ENCODE data around the gene DDX55. TPM values are rescaled to one million over a fixed set of nuclear protein-coding genes. Genes with fewer than 3 reads are reported as not detected.

Gene DDX55
- total and polyA plus RNA-seq, 2 experiments from 2014 or later: 39.8 to 53.3 TPM

DNA sequence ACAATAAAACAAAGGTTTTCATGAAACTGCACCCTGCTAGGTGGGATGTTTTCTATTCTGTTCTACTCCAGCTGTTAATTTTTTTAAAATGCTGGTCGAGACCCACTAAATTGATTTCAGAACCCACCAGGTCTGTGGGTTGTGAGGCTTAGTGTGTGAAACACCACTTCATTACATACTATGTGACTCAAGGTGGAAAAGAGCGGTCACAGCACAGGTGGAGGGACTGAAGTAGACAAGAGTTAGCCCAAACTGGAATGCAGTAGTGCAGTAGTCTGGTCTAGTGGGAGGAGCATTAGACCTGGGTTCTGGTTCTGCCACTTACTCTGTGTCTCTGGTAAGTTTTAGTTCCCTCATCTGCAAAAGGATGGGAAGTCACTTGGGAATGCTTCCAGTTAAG, 12.2 kb downstream of the DDX55 start (continued):
- TF ChIP-seq, protein P1, sequence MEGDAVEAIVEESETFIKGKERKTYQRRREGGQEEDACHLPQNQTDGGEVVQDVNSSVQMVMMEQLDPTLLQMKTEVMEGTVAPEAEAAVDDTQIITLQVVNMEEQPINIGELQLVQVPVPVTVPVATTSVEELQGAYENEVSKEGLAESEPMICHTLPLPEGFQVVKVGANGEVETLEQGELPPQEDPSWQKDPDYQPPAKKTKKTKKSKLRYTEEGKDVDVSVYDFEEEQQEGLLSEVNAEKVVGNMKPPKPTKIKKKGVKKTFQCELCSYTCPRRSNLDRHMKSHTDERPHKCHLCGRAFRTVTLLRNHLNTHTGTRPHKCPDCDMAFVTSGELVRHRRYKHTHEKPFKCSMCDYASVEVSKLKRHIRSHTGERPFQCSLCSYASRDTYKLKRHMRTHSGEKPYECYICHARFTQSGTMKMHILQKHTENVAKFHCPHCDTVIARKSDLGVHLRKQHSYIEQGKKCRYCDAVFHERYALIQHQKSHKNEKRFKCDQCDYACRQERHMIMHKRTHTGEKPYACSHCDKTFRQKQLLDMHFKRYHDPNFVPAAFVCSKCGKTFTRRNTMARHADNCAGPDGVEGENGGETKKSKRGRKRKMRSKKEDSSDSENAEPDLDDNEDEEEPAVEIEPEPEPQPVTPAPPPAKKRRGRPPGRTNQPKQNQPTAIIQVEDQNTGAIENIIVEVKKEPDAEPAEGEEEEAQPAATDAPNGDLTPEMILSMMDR (conservative IDR thresholded peaks at IDR 0.05; ENCODE audit: low read depth in 2 of 2): no peak
- TF ChIP-seq EZH2phosphoT487 (IDR thresholded peaks at IDR 0.05; ENCODE audit: unreplicated experiment) (no peak), ZNF114 (CRISPR knock-in tag; IDR thresholded peaks at IDR 0.05) (no peak)

DNA sequence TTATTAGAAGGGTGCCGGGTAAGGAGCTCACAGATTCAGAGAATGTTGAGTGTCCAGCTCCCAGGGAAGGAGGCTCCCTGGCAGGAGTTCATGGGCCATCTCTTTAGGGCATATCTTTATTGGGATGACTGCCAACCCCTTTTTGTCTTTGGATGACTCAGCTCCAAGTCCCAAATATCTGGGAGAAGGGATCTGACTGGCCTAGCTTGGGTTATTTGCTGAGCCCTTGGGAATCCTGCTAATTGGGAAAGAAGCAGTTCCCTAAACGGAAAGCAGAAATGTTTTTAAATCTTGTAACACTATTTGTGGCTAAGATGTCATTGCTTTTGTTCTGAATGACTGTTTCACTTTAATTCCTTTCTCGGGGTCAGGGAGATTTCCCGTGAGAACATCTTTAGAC, 12.6 kb downstream of the DDX55 start:
- no peak overlapping the region for H3K4me2 ChIP-seq
- H2AFZ ChIP-seq: no peak overlapping the region
- H3K36me3 ChIP-seq (ENCODE audit: insufficient read depth): peaks cover 72% of the 10 kb centered on the region
- no peak for ATAC-seq
- no peaks in the 10 kb centered on the region for H3K4me1 Mint-ChIP-seq
- H3K27me3 ChIP-seq (ENCODE audit: insufficient read depth): no peaks in the 10 kb centered on the region
- H3K79me2 ChIP-seq (replicated peaks; ENCODE audit: insufficient read depth): peaks cover 17% of the 10 kb centered on the region
- no peak overlapping the region for H3K27ac ChIP-seq (ENCODE audit: low read depth)
- no peak overlapping the region for H3K4me3 ChIP-seq
- H3K27me3 Mint-ChIP-seq (ENCODE audit: insufficient read depth, low read depth, poor library complexity): no peaks in the 10 kb centered on the region
- H4K20me1 ChIP-seq (replicated peaks; ENCODE audit: insufficient read depth): peaks cover 42% of the 10 kb centered on the region
- no peaks in the 10 kb centered on the region for H3K9me2 ChIP-seq (ENCODE audit: insufficient read depth)
- no peaks in the 10 kb centered on the region; the same call in 2 of the 3 replicates for H3K9me3 Mint-ChIP-seq
- H3K36me3 Mint-ChIP-seq (ENCODE audit: low read depth): peaks cover 93% of the 10 kb centered on the region
- no peak overlapping the region for H3K4me3 Mint-ChIP-seq
- no peak for DNase-seq (ENCODE audit: low spot score)
- H3K27ac Mint-ChIP-seq: no peak overlapping the region
- H3F3A ChIP-seq (replicated peaks; ENCODE audit: low read depth): peaks cover 28% of the 10 kb centered on the region; the same call in 1 of the 2 replicates
- H3K4me1 ChIP-seq (ENCODE audit: insufficient read depth): no peaks in the 10 kb centered on the region
- TF ChIP-seq EZH2 (IDR thresholded peaks at IDR 0.05; ENCODE audit: low read depth, unreplicated experiment) (no peak), NANOG (IDR thresholded peaks at IDR 0.05; ENCODE audit: borderline replicate concordance) (no peak), ZNF331 (CRISPR knock-in tag; IDR thresholded peaks at IDR 0.05; ENCODE audit: low read depth) (no peak), EZH2phosphoT487 (IDR thresholded peaks at IDR 0.05; ENCODE audit: unreplicated experiment) (no peak), JUNB (IDR thresholded peaks at IDR 0.05; ENCODE audit: unreplicated experiment) (no peak), ZNF114 (CRISPR knock-in tag; IDR thresholded peaks at IDR 0.05) (no peak), CREB1 (CRISPR knock-in tag; IDR thresholded peaks at IDR 0.05; ENCODE audit: low read depth) (no peak)
- TF ChIP-seq, protein P2, sequence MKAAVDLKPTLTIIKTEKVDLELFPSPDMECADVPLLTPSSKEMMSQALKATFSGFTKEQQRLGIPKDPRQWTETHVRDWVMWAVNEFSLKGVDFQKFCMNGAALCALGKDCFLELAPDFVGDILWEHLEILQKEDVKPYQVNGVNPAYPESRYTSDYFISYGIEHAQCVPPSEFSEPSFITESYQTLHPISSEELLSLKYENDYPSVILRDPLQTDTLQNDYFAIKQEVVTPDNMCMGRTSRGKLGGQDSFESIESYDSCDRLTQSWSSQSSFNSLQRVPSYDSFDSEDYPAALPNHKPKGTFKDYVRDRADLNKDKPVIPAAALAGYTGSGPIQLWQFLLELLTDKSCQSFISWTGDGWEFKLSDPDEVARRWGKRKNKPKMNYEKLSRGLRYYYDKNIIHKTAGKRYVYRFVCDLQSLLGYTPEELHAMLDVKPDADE (IDR thresholded peaks at IDR 0.05): no peak
- TF ChIP-seq, protein P3, sequence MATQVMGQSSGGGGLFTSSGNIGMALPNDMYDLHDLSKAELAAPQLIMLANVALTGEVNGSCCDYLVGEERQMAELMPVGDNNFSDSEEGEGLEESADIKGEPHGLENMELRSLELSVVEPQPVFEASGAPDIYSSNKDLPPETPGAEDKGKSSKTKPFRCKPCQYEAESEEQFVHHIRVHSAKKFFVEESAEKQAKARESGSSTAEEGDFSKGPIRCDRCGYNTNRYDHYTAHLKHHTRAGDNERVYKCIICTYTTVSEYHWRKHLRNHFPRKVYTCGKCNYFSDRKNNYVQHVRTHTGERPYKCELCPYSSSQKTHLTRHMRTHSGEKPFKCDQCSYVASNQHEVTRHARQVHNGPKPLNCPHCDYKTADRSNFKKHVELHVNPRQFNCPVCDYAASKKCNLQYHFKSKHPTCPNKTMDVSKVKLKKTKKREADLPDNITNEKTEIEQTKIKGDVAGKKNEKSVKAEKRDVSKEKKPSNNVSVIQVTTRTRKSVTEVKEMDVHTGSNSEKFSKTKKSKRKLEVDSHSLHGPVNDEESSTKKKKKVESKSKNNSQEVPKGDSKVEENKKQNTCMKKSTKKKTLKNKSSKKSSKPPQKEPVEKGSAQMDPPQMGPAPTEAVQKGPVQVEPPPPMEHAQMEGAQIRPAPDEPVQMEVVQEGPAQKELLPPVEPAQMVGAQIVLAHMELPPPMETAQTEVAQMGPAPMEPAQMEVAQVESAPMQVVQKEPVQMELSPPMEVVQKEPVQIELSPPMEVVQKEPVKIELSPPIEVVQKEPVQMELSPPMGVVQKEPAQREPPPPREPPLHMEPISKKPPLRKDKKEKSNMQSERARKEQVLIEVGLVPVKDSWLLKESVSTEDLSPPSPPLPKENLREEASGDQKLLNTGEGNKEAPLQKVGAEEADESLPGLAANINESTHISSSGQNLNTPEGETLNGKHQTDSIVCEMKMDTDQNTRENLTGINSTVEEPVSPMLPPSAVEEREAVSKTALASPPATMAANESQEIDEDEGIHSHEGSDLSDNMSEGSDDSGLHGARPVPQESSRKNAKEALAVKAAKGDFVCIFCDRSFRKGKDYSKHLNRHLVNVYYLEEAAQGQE (IDR thresholded peaks at IDR 0.05; ENCODE audit: unreplicated experiment): no peak
- TF ChIP-seq, protein P1 (conservative IDR thresholded peaks at IDR 0.05; ENCODE audit: low read depth in 2 of 2): no peak

Data from GM23338 (cell line).